SK-N-SH (cell line): ENCODE results near the gene SCAI. TPM values are rescaled to one million over a fixed set of nuclear protein-coding genes. Genes with fewer than 3 reads are reported as not detected.

ENCODE experiments used
- CTCF ChIA-PET: fragments of 300-600, 350-600 bp; formaldehyde crosslinking; extraction: SDS; loops from one replicate; lab custom pipeline; 2021; lab: Yijun Ruan, JAX
- POLR2A ChIA-PET: fragments of 350-600 bp; sonication (Branson Sonifier 250); formaldehyde crosslinking; extraction: SDS; loops from one replicate; lab custom pipeline; 2020; ENCODE audit warnings: antibody characterized with exemption, inconsistent platforms; lab: Yijun Ruan, JAX
- DNase-seq: peaks from one replicate; pipeline ENCODE4 v3.0.0; 2012
- H2AFZ ChIP-seq: fragments of 200-600 bp; sonication (generic); 2 replicates; pipeline ENCODE4 v1.8.1; 2016; ENCODE audit warnings: antibody characterized with exemption, mild to moderate bottlenecking, low read depth
- H3F3A ChIP-seq: fragments of 200-600 bp; sonication (generic); replicated peaks from 2 replicates; pipeline ENCODE3; 2016; ENCODE audit warnings: antibody characterized with exemption, mild to moderate bottlenecking; ENCODE audit not compliant: insufficient read depth
- H3K27ac ChIP-seq, 2 experiments: fragments of 200-500 bp in 1 of 2; fragments of 200-600 bp in 1 of 2; sonication (Bioruptor generic) in 1 of 2; sonication (generic), shearing (Covaris generic) in 1 of 2; 2 replicates each; pipeline versions ENCODE4 v1.5.1 to v1.6.1; 2014 to 2016; ENCODE audit warnings: low read depth in 2 of 2, inconsistent platforms in 1 of 2, low read length in 1 of 2, mild to moderate bottlenecking in 1 of 2, mixed read lengths in 1 of 2
- H3K27me3 ChIP-seq: fragments of 200-600 bp; sonication (generic), shearing (Covaris generic); 2 replicates; pipeline ENCODE4 v1.6.1; 2016; ENCODE audit warnings: mixed run types; ENCODE audit not compliant: insufficient read depth
- H3K36me3 ChIP-seq, 2 experiments: fragments of 200-500 bp in 1 of 2; fragments of 200-600 bp in 1 of 2; sonication (Bioruptor generic) in 1 of 2; sonication (generic) in 1 of 2; replicated peaks in 1 of 2; 2 replicates each; pipeline versions ENCODE3 to v1.5.1; 2014 to 2016; ENCODE audit warnings: low read length in 1 of 2, mild to moderate bottlenecking in 1 of 2; ENCODE audit not compliant: insufficient read depth in 2 of 2, control insufficient read depth in 1 of 2
- H3K4me1 ChIP-seq, 2 experiments: fragments of 200-500 bp in 1 of 2; fragments of 200-600 bp in 1 of 2; sonication (Bioruptor generic) in 1 of 2; sonication (generic), shearing (Covaris generic) in 1 of 2; 2 replicates each; pipeline versions ENCODE4 v1.5.1 to v1.6.1; 2014 to 2016; ENCODE audit warnings: low read depth in 1 of 2, low read length in 1 of 2, mixed run types in 1 of 2; ENCODE audit not compliant: insufficient read depth in 2 of 2, control insufficient read depth in 1 of 2
- H3K4me2 ChIP-seq: fragments of 200-600 bp; sonication (generic), shearing (Covaris generic); 2 replicates; pipeline ENCODE4 v1.6.1; 2017; ENCODE audit warnings: mixed run types
- H3K4me3 ChIP-seq, 2 experiments: fragments of 200-500 bp in 1 of 2; fragments of 200-600 bp in 1 of 2; sonication (Bioruptor generic) in 1 of 2; sonication (generic), shearing (Covaris generic) in 1 of 2; 2 replicates each; pipeline versions ENCODE4 v1.5.1 to v1.8.1; 2014 to 2016; ENCODE audit warnings: low read depth in 2 of 2, inconsistent platforms in 1 of 2, low read length in 1 of 2, mild to moderate bottlenecking in 1 of 2, mixed read lengths in 1 of 2, moderate library complexity in 1 of 2
- H3K79me2 ChIP-seq: fragments of 200-600 bp; sonication (generic); 2 replicates; pipeline ENCODE4 v1.8.1; 2017; ENCODE audit warnings: mild to moderate bottlenecking; ENCODE audit not compliant: insufficient read depth
- H3K9ac ChIP-seq: fragments of 200-600 bp; sonication (generic); 2 replicates; pipeline ENCODE4 v1.6.1; 2017; ENCODE audit warnings: mixed run types
- H3K9me2 ChIP-seq: fragments of 200-600 bp; sonication (generic); 2 replicates; pipeline ENCODE4 v1.6.1; 2017; ENCODE audit warnings: mixed run types
- H3K9me3 ChIP-seq: fragments of 200-600 bp; sonication (generic); 2 replicates; pipeline ENCODE4 v1.6.1; 2017; ENCODE audit warnings: mixed run types, mild to moderate bottlenecking, moderate library complexity
- H4K20me1 ChIP-seq: fragments of 200-600 bp; sonication (generic); 2 replicates; pipeline ENCODE4 v1.6.1; 2017; ENCODE audit warnings: mild to moderate bottlenecking, mixed run types; ENCODE audit not compliant: insufficient read depth
- ELF1 ChIP-seq: IDR thresholded peaks from 2 replicates; pipeline ENCODE4 v1.4.0; 2012
- EP300 ChIP-seq, 2 experiments: IDR thresholded peaks; 2 replicates each; pipeline versions ENCODE4 v1.4.0 to v1.6.1; 2012; ENCODE audit warnings: borderline replicate concordance in 1 of 2, low read depth in 1 of 2, low read length in 1 of 2
- FOXJ3 ChIP-seq: sonication (generic); formaldehyde crosslinking; IDR thresholded peaks from 2 replicates; pipeline ENCODE4 v1.5.1; 2020; ENCODE audit warnings: mild to moderate bottlenecking, missing genetic modification reagents
- IRF3 ChIP-seq: fragments of 150-350 bp; IDR thresholded peaks from 2 replicates; pipeline ENCODE4 v1.6.1; 2016; ENCODE audit warnings: mild to moderate bottlenecking, low read depth, low read length
- JUND ChIP-seq: IDR thresholded peaks from 2 replicates; pipeline ENCODE4 v1.4.0; 2012
- MAX ChIP-seq: IDR thresholded peaks from 2 replicates; pipeline ENCODE4 v1.4.0; 2012; ENCODE audit warnings: low read depth
- MXI1 ChIP-seq: IDR thresholded peaks from 2 replicates; pipeline ENCODE4 v1.6.1; 2012; ENCODE audit warnings: mild to moderate bottlenecking, low read depth, low read length, improper control_type of control experiment
- NRF1 ChIP-seq: IDR thresholded peaks from 2 replicates; pipeline ENCODE4 v1.6.1; 2012; ENCODE audit warnings: low read depth, mild to moderate bottlenecking, low read length
- PBX3 ChIP-seq: IDR thresholded peaks from 2 replicates; pipeline ENCODE4; 2012
- POLR2AphosphoS5 ChIP-seq: IDR thresholded peaks from 2 replicates; pipeline ENCODE4 v1.6.1; 2012; ENCODE audit warnings: low read depth, low read length
- RFX5 ChIP-seq: IDR thresholded peaks from 2 replicates; pipeline ENCODE4 v1.6.1; 2012; ENCODE audit warnings: mild to moderate bottlenecking, improper control_type of control experiment, low read length
- SMC3 ChIP-seq: IDR thresholded peaks from 2 replicates; pipeline ENCODE4 v1.6.1; 2012; ENCODE audit warnings: low read depth, low read length, improper control_type of control experiment
- TCF12 ChIP-seq: IDR thresholded peaks from 2 replicates; pipeline ENCODE4 v1.4.0; 2012
- WGBS: methylation state at CpG from one replicate; pipeline ENCODE4 v1.1.6; 2017; ENCODE audit warnings: low lambda C conversion rate; 5-methylcytosine and 5-hydroxymethylcytosine counted together
- polyA plus RNA-seq, 3 experiments: library from polyadenylated mRNA; depleted of rRNA; stranded (reverse); fragments of >200 nt; gene quantifications; 2 replicates each; pipeline ENCODE4 v1.2.3, GENCODE V29; 2012

The SCAI gene
- polyA plus RNA-seq, 1 of the 3 experiments (the other 2 are of a cell fraction), result 0.85 TPM

GRCh38 chr9:124934290-124934689 lies 209.0 kb downstream of the SCAI start:
- ChIA-PET CTCF (no interaction called here), POLR2A (no interaction called here)
- Histone ChIP-seq H3K27ac (peak overlapping the region in 1 of 2 experiments; percentile 33; a peak in 1 of 4 replicates), H3K27me3 (no peaks in the 10 kb centered on the region), H3K4me3 (no peak overlapping the region), H3F3A (peaks cover 7% of the 10 kb centered on the region), H2AFZ (no peak overlapping the region), H3K36me3 (peaks cover 49 to 53% of the 10 kb centered on the region in 2 experiments), H3K79me2 (no peaks in the 10 kb centered on the region; the same call in 1 of the 2 replicates), H3K9ac (no peak overlapping the region), H4K20me1 (no peaks in the 10 kb centered on the region), H3K4me2 (peak overlapping the region; percentile 10; the same call in 1 of the 2 replicates), H3K9me2 (no peaks in the 10 kb centered on the region), H3K9me3 (no peaks in the 10 kb centered on the region), H3K4me1 (no peaks in the 10 kb centered on the region; a peak in 3 of 4 replicates)
- TF ChIP-seq ELF1, result no peak
- TF ChIP-seq MXI1, result no peak
- TF ChIP-seq PBX3, result peak; percentile 21; the same call in 1 of the 2 replicates
- no peak for DNase-seq

GRCh38 chr9:124932333-124932732 lies 211.0 kb downstream of the SCAI start:
- H3K9ac ChIP-seq, result no peak overlapping the region
- H3K4me1 ChIP-seq, result no peaks in the 10 kb centered on the region; a peak in 1 of 4 replicates
- no peaks in the 10 kb centered on the region for H3K9me3 ChIP-seq
- peaks cover 7% of the 10 kb centered on the region for H3F3A ChIP-seq
- no peak overlapping the region for H3K4me2 ChIP-seq
- no peak for TF ChIP-seq JUND
- TF ChIP-seq NRF1, result no peak
- TF ChIP-seq POLR2AphosphoS5, result no peak
- TF ChIP-seq EP300 (IDR thresholded peaks at IDR 0.05; ENCODE audit: borderline replicate concordance in 1 of 2, low read depth in 1 of 2, low read length in 1 of 2), result no peak
- no peak for TF ChIP-seq TCF12
- TF ChIP-seq PBX3, result no peak
- no peak for TF ChIP-seq MAX
- no peak for TF ChIP-seq IRF3
- no peak for TF ChIP-seq FOXJ3 (CRISPR knock-in tag)
- TF ChIP-seq SMC3, result no peak
- TF ChIP-seq RFX5, result no peak
- WGBS, result 100% methylated on average over 1 of the region's 1 CpG
- H4K20me1 ChIP-seq, result no peaks in the 10 kb centered on the region
- ChIA-PET POLR2A (no interaction called here), CTCF (interaction anchor here (1.0 kb wide), 1 partner anchor 10 kb away, joined by 3 read pairs; no protein-coding TSS in a partner anchor)
- H3K27me3 ChIP-seq, result no peaks in the 10 kb centered on the region
- no peak overlapping the region for H3K4me3 ChIP-seq
- H3K79me2 ChIP-seq, result no peaks in the 10 kb centered on the region
- DNase-seq, result no peak
- H3K27ac ChIP-seq, result no peak overlapping the region
- H2AFZ ChIP-seq, result no peak overlapping the region
- peaks cover 55 to 66% of the 10 kb centered on the region in 2 experiments for H3K36me3 ChIP-seq
- no peaks in the 10 kb centered on the region for H3K9me2 ChIP-seq
